OCI-LY3 (cell line): ENCODE measurements around the gene PTPRD.
A peak's percentile ranks its signal among the peaks of the same experiment; 100 is the strongest.

Experiments
- H2AFZ ChIP-seq: fragments of 200-600, 300-600 bp; shearing (Covaris generic); 2 replicates; pipeline ENCODE4 v1.6.0; 2014; ENCODE audit warnings: antibody characterized with exemption, low read depth, low read length
- H3K27ac ChIP-seq: fragments of 200-600, 300-600 bp; sonication (generic); 2 replicates; pipeline ENCODE4 v1.5.1; 2014; ENCODE audit warnings: mild to moderate bottlenecking, low read length, moderate library complexity, mixed read lengths
- H3K27me3 ChIP-seq: fragments of 200-600, 300-600 bp; sonication (generic); 2 replicates; pipeline ENCODE4 v1.6.1; 2014; ENCODE audit warnings: low read depth, low read length, mixed read lengths
- H3K36me3 ChIP-seq: fragments of 200-600, 300-600 bp; sonication (generic); replicated peaks from 2 replicates; pipeline ENCODE3; 2014; ENCODE audit warnings: low read depth, low read length, mixed read lengths
- H3K4me1 ChIP-seq: fragments of 300-600, 200-600 bp; sonication (generic); 2 replicates; pipeline ENCODE4 v1.6.1; 2014; ENCODE audit warnings: low read length, mixed read lengths
- H3K4me2 ChIP-seq: fragments of 200-600, 300-600 bp; sonication (generic); 2 replicates; pipeline ENCODE4 v1.6.1; 2014; ENCODE audit warnings: low read length, mixed read lengths
- H3K4me3 ChIP-seq: fragments of 300-600, 200-600 bp; sonication (generic); 2 replicates; pipeline ENCODE4 v1.5.1; 2014; ENCODE audit warnings: antibody characterized with exemption, mild to moderate bottlenecking, low read length, moderate library complexity
- H3K79me2 ChIP-seq: fragments of 300-600, 200-600 bp; shearing (Covaris generic); 2 replicates; pipeline ENCODE4 v1.6.1; 2014; ENCODE audit warnings: mild to moderate bottlenecking, low read length, mixed read lengths
- H3K9ac ChIP-seq: fragments of 300-600, 200-600 bp; shearing (Covaris generic); 2 replicates; pipeline ENCODE4 v1.6.0; 2014; ENCODE audit warnings: mild to moderate bottlenecking, low read length, moderate library complexity
- H3K9me3 ChIP-seq: fragments of 200-600, 300-600 bp; shearing (Covaris generic); 2 replicates; pipeline ENCODE4 v1.6.1; 2014; ENCODE audit warnings: low read length, mixed read lengths; ENCODE audit not compliant: insufficient read depth
- H4K20me1 ChIP-seq: fragments of 200-600, 300-600 bp; sonication (generic); 2 replicates; pipeline ENCODE4 v1.6.1; 2016; ENCODE audit warnings: low read length, mixed read lengths; ENCODE audit not compliant: insufficient read depth
- CTCF ChIP-seq: fragments of 200-600, 300-600 bp; sonication (generic); IDR thresholded peaks from 2 replicates; pipeline ENCODE4 v1.5.1; 2014; ENCODE audit warnings: antibody characterized with exemption, low read length, low read depth
- EZH2phosphoT487 ChIP-seq: fragments of 200-600 bp; shearing (Covaris generic); IDR thresholded peaks from 2 replicates; pipeline ENCODE4 v1.6.1; 2018; ENCODE audit warnings: antibody characterized with exemption, mixed run types, low read depth

Gene PTPRD

GRCh38 chr9:8901146-8901545, 1711.7 kb downstream of the PTPRD start:
- Histone ChIP-seq H2AFZ (no peak overlapping the region), H3K9me3 (no peaks in the 10 kb centered on the region), H3K27me3 (no peaks in the 10 kb centered on the region), H3K36me3 (no peaks in the 10 kb centered on the region), H3K4me1 (no peaks in the 10 kb centered on the region), H3K4me2 (no peak overlapping the region), H3K27ac (no peak overlapping the region), H3K4me3 (no peak overlapping the region), H3K79me2 (no peaks in the 10 kb centered on the region), H3K9ac (no peak overlapping the region), H4K20me1 (no peaks in the 10 kb centered on the region)
- TF ChIP-seq CTCF (no peak), EZH2phosphoT487 (no peak)

- no peak overlapping the region for H3K4me2 ChIP-seq
- H3K27ac ChIP-seq = no peak overlapping the region
- H3K4me1 ChIP-seq = no peaks in the 10 kb centered on the region
- H3K9ac ChIP-seq = no peak overlapping the region
- no peaks in the 10 kb centered on the region for H3K36me3 ChIP-seq
- H3K9me3 ChIP-seq = no peaks in the 10 kb centered on the region
- no peaks in the 10 kb centered on the region for H4K20me1 ChIP-seq
- no peaks in the 10 kb centered on the region for H3K27me3 ChIP-seq
- H3K4me3 ChIP-seq = no peak overlapping the region
- H2AFZ ChIP-seq = no peak overlapping the region
- H3K79me2 ChIP-seq = no peaks in the 10 kb centered on the region
- TF ChIP-seq CTCF (no peak), EZH2phosphoT487 (no peak)
Measured at GRCh38 chr9:8899511-8899910, 1713.3 kb downstream of the PTPRD start.

GRCh38 chr9:8895861-8896224, 1717.0 kb downstream of the PTPRD start:
- H3K9me3 ChIP-seq = no peaks in the 10 kb centered on the region
- TF ChIP-seq EZH2phosphoT487 (no peak), CTCF (peak; percentile 65)
- no peak overlapping the region for H3K9ac ChIP-seq
- no peaks in the 10 kb centered on the region for H4K20me1 ChIP-seq
- 0 out of 2 replicates have a peak overlapping the region, but pooled peaks have one; percentile 10 for H3K4me2 ChIP-seq
- no peaks in the 10 kb centered on the region for H3K36me3 ChIP-seq
- no peak overlapping the region for H3K27ac ChIP-seq
- no peaks in the 10 kb centered on the region for H3K27me3 ChIP-seq
- no peak overlapping the region for H3K4me3 ChIP-seq
- H3K4me1 ChIP-seq = no peaks in the 10 kb centered on the region
- no peaks in the 10 kb centered on the region for H3K79me2 ChIP-seq
- peak overlapping the region; percentile 12; the same call in 1 of the 2 replicates for H2AFZ ChIP-seq

- Histone ChIP-seq H3K4me2 (peak overlapping the region; percentile 10; the same call in 1 of the 2 replicates), H3K9me3 (no peaks in the 10 kb centered on the region), H3K9ac (no peak overlapping the region), H3K27ac (no peak overlapping the region), H3K27me3 (no peaks in the 10 kb centered on the region), H3K4me3 (no peak overlapping the region; the same call in 1 of the 2 replicates), H4K20me1 (no peaks in the 10 kb centered on the region), H3K79me2 (no peaks in the 10 kb centered on the region), H3K4me1 (no peaks in the 10 kb centered on the region), H2AFZ (peak overlapping the region; percentile 12; the same call in 1 of the 2 replicates), H3K36me3 (no peaks in the 10 kb centered on the region)
- TF ChIP-seq CTCF = no peak
- no peak for TF ChIP-seq EZH2phosphoT487
Measured at GRCh38 chr9:8895106-8895860, 1717.5 kb downstream of the PTPRD start.
